ENCODE data around the gene GRID1.

The GRID1 gene

GRCh38 chr10:86258941-86259340 lies 107.7 kb downstream of the GRID1 start:
- Histone ChIP-seq H3K27ac (no peak overlapping the region), H3K36me3 (no peaks in the 10 kb centered on the region), H3K9me3 (no peaks in the 10 kb centered on the region), H3K4me1 (peaks cover 13% of the 10 kb centered on the region), H3K27me3 (no peaks in the 10 kb centered on the region), H3K4me2 (0 out of 2 replicates have a peak overlapping the region, but pooled peaks have one; percentile 20), H3K4me3 (no peak overlapping the region), H4K20me1 (no peaks in the 10 kb centered on the region), H3K9ac (no peak overlapping the region)
- no peak for TF ChIP-seq Cebpa-rat (IDR thresholded peaks at IDR 0.05)

- H3K27ac ChIP-seq = no peak overlapping the region
- no peak overlapping the region for H3K9ac ChIP-seq
- no peaks in the 10 kb centered on the region for H3K27me3 ChIP-seq
These were observed 108.1 kb downstream of the GRID1 start for GRCh38 chr10:86258499-86258898.

GRCh38 chr10:86257683-86258082 lies 108.9 kb downstream of the GRID1 start:
- Histone ChIP-seq H3K36me3 (no peaks in the 10 kb centered on the region), H3K9me3 (no peaks in the 10 kb centered on the region), H3K27ac (no peak overlapping the region), H3K27me3 (no peaks in the 10 kb centered on the region), H3K4me1 (peaks cover 13% of the 10 kb centered on the region), H3K9ac (no peak overlapping the region), H3K4me2 (no peak overlapping the region), H3K4me3 (no peak overlapping the region), H4K20me1 (no peaks in the 10 kb centered on the region)
- TF ChIP-seq Cebpa-rat (IDR thresholded peaks at IDR 0.05) = no peak

More at GRCh38 chr10:86258499-86258898, 108.1 kb downstream of the GRID1 start:
- H3K4me1 ChIP-seq = peaks cover 13% of the 10 kb centered on the region
- no peaks in the 10 kb centered on the region for H3K9me3 ChIP-seq
- H4K20me1 ChIP-seq = no peaks in the 10 kb centered on the region
- no peak for TF ChIP-seq Cebpa-rat (IDR thresholded peaks at IDR 0.05)
- H3K4me2 ChIP-seq = no peak overlapping the region
- H3K36me3 ChIP-seq = no peaks in the 10 kb centered on the region
- H3K4me3 ChIP-seq = no peak overlapping the region

- Histone ChIP-seq H3K9me3 (no peaks in the 10 kb centered on the region), H3K4me1 (0 out of 2 replicates have a peak, but pooled peaks cover 5% of the 10 kb centered on the region), H4K20me1 (no peaks in the 10 kb centered on the region), H3K27me3 (no peaks in the 10 kb centered on the region), H3K4me3 (no peak overlapping the region), H3K36me3 (no peaks in the 10 kb centered on the region), H3K4me2 (no peak overlapping the region), H3K27ac (no peak overlapping the region), H3K9ac (no peak overlapping the region)
- TF ChIP-seq Cebpa-rat (IDR thresholded peaks at IDR 0.05) = no peak
These were observed 109.8 kb downstream of the GRID1 start for GRCh38 chr10:86256690-86257315.

GRCh38 chr10:86255405-86256251 lies 111.0 kb downstream of the GRID1 start:
- Histone ChIP-seq H4K20me1 (no peaks in the 10 kb centered on the region), H3K27me3 (no peaks in the 10 kb centered on the region), H3K4me1 (0 out of 2 replicates have a peak, but pooled peaks cover 5% of the 10 kb centered on the region), H3K27ac (no peak overlapping the region), H3K4me2 (no peak overlapping the region; the same call in 1 of the 2 replicates), H3K9ac (no peak overlapping the region), H3K9me3 (peaks cover 1% of the 10 kb centered on the region), H3K4me3 (no peak overlapping the region), H3K36me3 (no peaks in the 10 kb centered on the region)
- no peak for TF ChIP-seq Cebpa-rat (IDR thresholded peaks at IDR 0.05)

GRCh38 chr10:86254526-86255174 lies 111.9 kb downstream of the GRID1 start:
- Histone ChIP-seq H3K4me1 (0 out of 2 replicates have a peak, but pooled peaks cover 5% of the 10 kb centered on the region), H3K9ac (no peak overlapping the region)

GRCh38 chr10:86254081-86254480 lies 112.5 kb downstream of the GRID1 start:
- Histone ChIP-seq H3K36me3 (no peaks in the 10 kb centered on the region), H3K27ac (no peak overlapping the region), H3K27me3 (no peaks in the 10 kb centered on the region), H3K9ac (no peak overlapping the region), H3K4me1 (0 out of 2 replicates have a peak, but pooled peaks cover 5% of the 10 kb centered on the region), H3K4me3 (no peak overlapping the region), H4K20me1 (no peaks in the 10 kb centered on the region), H3K4me2 (no peak overlapping the region), H3K9me3 (peaks cover 14% of the 10 kb centered on the region)
- no peak for TF ChIP-seq Cebpa-rat (IDR thresholded peaks at IDR 0.05)

More at GRCh38 chr10:86254526-86255174, 111.9 kb downstream of the GRID1 start:
- H3K4me3 ChIP-seq = no peak overlapping the region
- no peaks in the 10 kb centered on the region for H3K27me3 ChIP-seq
- no peaks in the 10 kb centered on the region for H3K36me3 ChIP-seq
- H3K4me2 ChIP-seq = no peak overlapping the region
- H4K20me1 ChIP-seq = no peaks in the 10 kb centered on the region
- no peak for TF ChIP-seq Cebpa-rat (IDR thresholded peaks at IDR 0.05)
- peaks cover 11% of the 10 kb centered on the region for H3K9me3 ChIP-seq
- no peak overlapping the region for H3K27ac ChIP-seq

- no peak for TF ChIP-seq Cebpa-rat (IDR thresholded peaks at IDR 0.05)
- Histone ChIP-seq H3K27ac (no peak overlapping the region), H3K4me2 (no peak overlapping the region), H4K20me1 (no peaks in the 10 kb centered on the region), H3K36me3 (no peaks in the 10 kb centered on the region), H3K9me3 (peaks cover 14% of the 10 kb centered on the region), H3K4me1 (0 out of 2 replicates have a peak, but pooled peaks cover 5% of the 10 kb centered on the region), H3K9ac (no peak overlapping the region), H3K4me3 (no peak overlapping the region), H3K27me3 (no peaks in the 10 kb centered on the region)
These were observed 113.2 kb downstream of the GRID1 start for GRCh38 chr10:86253091-86254072.

- Histone ChIP-seq H3K4me3 (no peak overlapping the region), H3K4me1 (0 out of 2 replicates have a peak, but pooled peaks cover 5% of the 10 kb centered on the region), H3K27me3 (no peaks in the 10 kb centered on the region), H3K27ac (no peak overlapping the region), H3K9ac (no peak overlapping the region), H3K4me2 (no peak overlapping the region), H4K20me1 (no peaks in the 10 kb centered on the region), H3K9me3 (peaks cover 14% of the 10 kb centered on the region), H3K36me3 (no peaks in the 10 kb centered on the region)
- no peak for TF ChIP-seq Cebpa-rat (IDR thresholded peaks at IDR 0.05)
These were observed 114.0 kb downstream of the GRID1 start for GRCh38 chr10:86252556-86252955.

Data from BLaER1 (cell line).